HG03025 (cell line): ENCODE measurements around the gene MAPK8IP3.

ENCODE experiments used
- ATAC-seq: cut with Tn5 transposase; IDR thresholded peaks from one replicate; pipeline ENCODE4 v1.9.1; 2021; ENCODE audit warnings: mild to moderate bottlenecking, moderate library complexity; ENCODE audit not compliant: unreplicated experiment, low FRiP score

Gene MAPK8IP3

DNA sequence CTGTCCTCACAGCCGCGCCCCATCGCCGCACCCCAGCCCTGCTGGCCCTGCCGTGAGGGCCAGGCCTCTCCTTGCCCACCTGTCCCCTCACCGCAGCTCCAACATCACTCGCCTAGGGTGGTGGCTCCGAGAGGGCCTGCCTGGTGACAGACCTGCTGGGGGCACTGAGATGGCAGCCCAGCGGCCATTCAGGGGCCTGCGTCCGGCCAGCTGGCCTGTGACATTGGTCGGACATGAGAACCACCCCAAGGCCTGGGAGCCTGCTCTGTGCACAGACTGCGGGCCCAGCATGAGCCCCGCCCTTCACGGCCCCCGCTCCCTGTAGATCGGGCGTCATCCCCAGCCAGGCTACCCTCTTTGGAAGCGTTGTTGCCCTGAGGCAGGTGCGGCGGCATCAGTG is 53.5 kb downstream of the MAPK8IP3 start:
- no peak for ATAC-seq

DNA sequence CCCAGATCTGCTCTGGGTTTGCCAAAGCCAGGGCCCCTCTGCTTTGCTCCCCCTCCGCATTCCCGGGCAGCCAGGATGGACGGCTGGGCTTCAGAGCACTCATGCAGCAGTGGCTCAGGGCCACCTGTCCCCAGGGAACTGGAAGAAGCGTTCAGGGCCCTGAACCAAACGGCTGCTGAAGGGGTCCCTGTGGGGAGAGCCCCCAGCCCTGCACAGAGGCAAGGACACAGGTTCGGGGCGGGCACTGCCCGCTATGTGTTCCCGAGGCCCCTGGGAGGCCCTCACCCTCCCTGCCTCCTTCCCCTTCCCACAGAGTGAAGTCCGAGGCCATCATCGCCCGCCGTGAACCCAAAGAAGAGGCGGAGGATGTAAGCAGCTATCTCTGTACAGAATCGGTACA is 54.9 kb downstream of the MAPK8IP3 start:
- no peak for ATAC-seq

DNA sequence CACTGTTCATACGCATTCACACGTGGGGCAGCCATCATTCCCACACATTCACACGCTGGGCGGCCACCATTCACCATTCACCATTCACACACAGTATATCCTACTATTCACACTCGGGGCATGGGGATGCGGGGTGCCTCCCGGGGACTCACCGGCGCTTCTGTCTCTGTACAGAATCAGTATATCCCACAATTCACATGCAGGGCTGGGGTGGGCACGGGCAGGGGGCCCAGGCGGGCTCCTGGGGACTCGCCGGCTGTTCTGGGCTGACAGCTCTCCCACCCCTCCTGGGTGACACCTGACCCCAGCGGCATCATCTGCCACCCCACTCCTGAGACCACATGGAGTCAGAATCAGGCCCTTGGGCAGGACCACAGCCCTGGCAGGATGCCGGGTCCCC is 55.8 kb downstream of the MAPK8IP3 start:
- no peak for ATAC-seq

DNA sequence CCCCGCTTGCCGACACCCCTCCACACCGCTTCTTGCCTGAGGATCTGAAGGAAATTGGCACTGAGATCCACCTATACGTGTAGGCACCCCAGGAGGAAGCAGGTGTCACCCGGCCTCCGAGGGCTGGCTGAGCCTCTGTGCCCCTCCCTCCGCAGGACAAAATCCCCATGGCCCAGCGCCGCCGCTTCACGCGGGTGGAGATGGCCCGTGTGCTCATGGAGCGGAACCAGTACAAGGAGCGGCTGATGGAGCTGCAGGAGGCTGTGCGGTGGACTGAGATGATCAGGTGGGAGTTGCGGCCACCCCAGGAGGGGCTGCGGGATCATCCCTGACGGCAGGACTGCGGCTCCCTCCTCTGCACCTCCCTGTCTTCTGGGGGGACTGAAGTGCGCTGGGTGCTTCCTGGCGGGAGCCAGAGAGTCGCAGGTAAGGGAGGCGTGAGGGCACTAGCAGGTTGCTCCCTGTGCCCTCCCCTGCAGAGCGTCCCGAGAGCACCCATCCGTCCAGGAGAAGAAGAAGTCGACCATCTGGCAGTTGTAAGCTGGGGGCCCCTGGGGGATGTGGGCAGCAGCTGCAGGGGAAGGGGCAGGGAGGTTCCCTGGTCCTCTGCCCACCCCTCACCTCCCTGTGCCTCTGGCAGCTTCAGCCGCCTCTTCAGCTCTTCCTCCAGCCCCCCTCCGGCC is 56.3 kb downstream of the MAPK8IP3 start:
- no peak for ATAC-seq

- no peak for ATAC-seq
These were observed 57.0 kb downstream of the MAPK8IP3 start for GRCh38 chr16:1762879-1763520.

- no peak for ATAC-seq
These were observed 57.8 kb downstream of the MAPK8IP3 start for GRCh38 chr16:1763521-1764511.

- ATAC-seq, result no peak
These were observed 59.0 kb downstream of the MAPK8IP3 start for GRCh38 chr16:1764971-1765370.

- no peak for ATAC-seq
These were observed 59.8 kb downstream of the MAPK8IP3 start for GRCh38 chr16:1765826-1766225.

DNA sequence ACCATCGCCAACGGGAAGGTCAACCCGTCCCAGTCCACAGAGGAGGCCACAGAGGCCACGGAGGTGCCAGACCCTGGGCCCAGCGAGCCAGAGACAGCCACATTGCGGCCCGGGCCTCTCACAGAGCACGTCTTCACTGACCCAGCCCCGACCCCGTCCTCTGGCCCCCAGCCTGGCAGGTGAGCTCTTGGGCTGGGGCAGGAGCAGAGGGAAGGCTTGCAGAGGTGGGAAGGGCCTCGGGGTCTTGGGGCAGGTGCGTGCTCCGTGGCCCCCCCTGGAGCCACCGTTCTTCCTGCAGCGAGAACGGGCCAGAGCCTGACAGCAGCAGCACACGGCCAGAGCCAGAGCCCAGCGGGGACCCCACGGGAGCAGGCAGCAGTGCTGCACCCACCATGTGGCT is 60.2 kb downstream of the MAPK8IP3 start:
- no peak for ATAC-seq

DNA sequence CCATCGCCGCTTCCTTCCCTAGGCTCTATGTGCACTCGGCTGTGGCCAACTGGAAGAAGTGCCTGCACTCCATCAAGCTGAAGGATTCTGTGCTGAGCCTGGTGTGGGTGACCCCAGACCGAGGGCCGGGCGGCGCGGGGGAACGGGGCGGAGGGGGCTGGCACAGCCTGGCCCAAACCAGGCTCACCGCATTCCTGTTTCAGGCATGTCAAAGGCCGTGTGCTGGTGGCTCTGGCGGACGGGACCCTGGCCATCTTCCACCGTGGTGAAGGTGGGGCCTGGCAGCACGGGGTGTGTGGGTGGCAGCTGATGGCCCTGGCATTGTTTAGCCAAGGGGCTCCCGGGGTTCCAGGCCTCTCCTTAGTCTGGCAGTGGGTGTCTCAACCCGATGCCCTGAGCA is 60.7 kb downstream of the MAPK8IP3 start:
- ATAC-seq, result no peak

- ATAC-seq, result no peak
These were observed 61.4 kb downstream of the MAPK8IP3 start for GRCh38 chr16:1767116-1767994.

- ATAC-seq, result no peak
These were observed 62.2 kb downstream of the MAPK8IP3 start for GRCh38 chr16:1768061-1768766.

DNA sequence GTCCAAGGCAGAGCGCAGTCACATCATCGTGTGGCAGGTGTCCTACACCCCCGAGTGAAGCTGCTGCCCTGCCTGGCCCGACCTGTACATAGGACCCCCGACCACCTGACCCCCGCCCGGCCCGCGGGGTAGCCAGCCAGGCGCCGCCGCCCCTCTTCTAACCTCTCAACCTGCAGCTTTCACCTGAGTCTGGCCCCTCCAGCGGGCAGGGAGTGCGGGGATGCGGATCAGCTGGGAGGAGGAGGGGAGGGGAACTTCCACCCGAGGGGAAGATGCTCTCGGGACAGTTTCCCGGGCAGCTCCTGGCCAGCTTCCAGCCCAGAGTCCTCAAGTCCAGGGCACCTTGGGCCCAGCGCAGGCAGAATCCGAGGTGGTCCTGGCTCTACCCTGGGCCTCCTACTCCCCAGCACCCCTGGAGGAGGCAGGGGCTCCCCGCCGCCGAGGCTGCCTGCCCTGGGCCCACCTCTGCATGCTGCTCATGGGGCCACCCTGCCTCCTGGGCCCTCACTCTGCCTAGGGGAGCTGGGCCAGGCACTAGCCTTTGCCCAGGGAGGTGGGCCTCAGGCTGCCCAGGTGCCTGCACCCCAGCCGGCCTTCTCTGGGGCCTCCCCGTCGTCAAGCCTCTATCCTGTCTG is 62.9 kb downstream of the MAPK8IP3 start:
- no peak for ATAC-seq

- no peak for ATAC-seq
These were observed 63.7 kb downstream of the MAPK8IP3 start for GRCh38 chr16:1769402-1770300.

DNA sequence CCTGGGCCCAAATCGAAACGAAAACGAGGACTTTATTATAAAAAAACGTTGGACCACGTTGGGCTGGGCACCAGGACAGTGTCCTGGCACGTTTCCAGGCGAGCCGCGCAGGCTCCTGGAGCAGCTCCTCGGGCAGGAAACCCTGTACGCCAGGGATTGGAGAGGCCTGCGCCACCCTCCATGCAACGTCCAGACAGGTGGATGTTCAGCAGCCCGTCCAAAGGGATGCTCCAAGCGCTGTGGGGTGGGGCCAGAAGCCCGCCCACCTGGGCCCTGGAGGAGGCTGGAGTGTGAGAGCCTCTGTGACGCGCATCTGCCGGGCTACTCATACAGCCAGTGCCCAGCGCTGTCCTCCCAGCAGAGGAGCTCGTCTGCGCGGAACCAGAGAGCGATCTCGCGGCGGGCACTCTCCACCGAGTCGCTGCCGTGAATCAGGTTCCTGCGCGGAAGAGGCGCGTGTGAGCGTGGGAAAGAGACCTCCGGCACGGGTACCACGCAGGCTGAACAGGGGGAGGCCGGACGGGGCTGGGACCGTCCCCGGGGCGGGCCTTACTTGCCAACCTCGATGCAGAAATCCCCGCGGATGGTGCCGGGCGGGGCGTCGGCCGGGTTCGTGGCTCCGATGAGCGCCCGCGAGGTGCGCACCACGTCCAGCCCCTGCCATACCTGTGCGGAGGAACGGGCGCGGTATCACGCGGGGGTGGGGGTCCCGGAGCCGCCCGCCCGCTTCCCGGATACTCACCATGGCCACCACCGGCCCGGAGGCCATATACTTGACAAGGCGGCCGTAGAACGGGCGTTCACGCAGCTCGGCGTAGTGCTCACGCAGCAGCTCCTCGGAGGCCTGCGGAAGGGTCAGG is 64.6 kb downstream of the MAPK8IP3 start:
- ATAC-seq, result no peak

- ATAC-seq, result no peak
These were observed 65.3 kb downstream of the MAPK8IP3 start, which contains the start of gene NME3 for GRCh38 chr16:1771188-1771863. Gene NME3, minus strand, starts transcription at chr16:1771543. Its CDS starts 9 bp downstream, at chr16:1771534.
